Prostate gland (tissue), 2 donors: ENCODE results near the gene TOPORS. TPM values are rescaled to one million over a fixed set of nuclear protein-coding genes. Genes with fewer than 3 reads are reported as not detected.

ENCODE experiments used
- DNase-seq: peaks from one replicate; pipeline ENCODE4 v3.0.0-alpha.2; 2019; ENCODE audit warnings: low spot score
- H3K27ac ChIP-seq, 2 donors: fragments of 200-600 bp; sonication (generic); 2 replicates each; pipeline ENCODE4 v1.5.1; 2017 to 2019
- H3K27me3 ChIP-seq: fragments of 200-600 bp; sonication (generic); replicated peaks from 2 replicates; pipeline ENCODE4 v1.5.1; 2019; ENCODE audit not compliant: insufficient read depth
- H3K36me3 ChIP-seq, 2 donors: fragments of 200-600 bp; sonication (generic); 1 replicate in 1 of 2; 2 replicates in 1 of 2; pipeline versions ENCODE4 v1.5.1 to v1.8.1; 2017 to 2019
- H3K4me1 ChIP-seq: fragments of 200-600 bp; sonication (generic); replicated peaks from 2 replicates; pipeline ENCODE4 v1.5.1; 2019
- H3K4me3 ChIP-seq, 2 donors: fragments of 200-600 bp; sonication (generic); 2 replicates each; pipeline ENCODE4 v1.5.1; 2017 to 2019
- H3K9me3 ChIP-seq: fragments of 200-600 bp; sonication (generic); 2 replicates; pipeline ENCODE4 v1.5.1; 2017
- POLR2A ChIP-seq: fragments of 450-650 bp; IDR thresholded peaks from one replicate; pipeline ENCODE4 v1.6.1; 2016; ENCODE audit warnings: antibody characterized with exemption, mild to moderate bottlenecking
- POLR2AphosphoS5 ChIP-seq: sonication (generic); formaldehyde crosslinking; IDR thresholded peaks from one replicate; pipeline ENCODE4 v1.6.1; 2017; ENCODE audit warnings: antibody characterized with exemption
- WGBS: methylation state at CpG from one replicate; pipeline ENCODE4 v1.1.5; 2018; 5-methylcytosine and 5-hydroxymethylcytosine counted together
- intact Hi-C: fragments of 100-400 bp; cut with DNase I; formaldehyde crosslinking; loops from one replicate; pipeline ENCODE4 v1.14.2; 2022
- total RNA-seq, 2 donors: library from RNA; depleted of rRNA; stranded (reverse); fragments of >200 nt; gene quantifications; one replicate each; pipeline ENCODE4 v1.1.0, GENCODE V29; 2016
- TF ChIP-seq, protein P1 (sequence below), 4 experiments: fragments of 200-600 bp in 2 of 4; fragments of 450-650 bp in 2 of 4; sonication (generic) in 2 of 4; IDR thresholded peaks; 1 replicate in 3 of 4; 2 replicates in 1 of 4; pipeline ENCODE4 v1.5.1; 2016 to 2019; ENCODE audit warnings: antibody characterized with exemption in 4 of 4, mild to moderate bottlenecking in 2 of 4, moderate library complexity in 2 of 4

TOPORS gene
- total RNA-seq, 2 donors from 2014 or later = 18.2 to 27.2 TPM

DNA sequence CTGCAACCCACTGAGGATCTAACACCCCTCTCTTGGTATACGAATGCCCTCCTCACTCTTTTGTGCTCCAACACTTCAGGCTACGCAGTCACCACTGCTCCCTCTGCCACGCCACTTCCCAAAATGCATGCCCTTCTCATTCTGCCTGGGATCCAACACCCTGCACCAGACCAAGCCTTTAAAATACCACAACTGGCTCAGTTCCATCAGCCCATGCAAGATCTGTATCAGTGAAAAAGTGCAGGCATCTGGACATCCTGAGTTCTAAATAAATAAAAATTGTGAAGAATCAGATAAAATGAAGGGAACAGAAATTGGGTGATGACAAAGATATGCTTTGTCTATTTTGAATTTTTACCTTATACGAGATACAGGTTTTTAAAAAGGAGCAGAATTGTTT, 17.9 kb upstream of the TOPORS start:
- DNase-seq = no peak
- WGBS = 85% methylated on average over 4 of the region's 4 CpGs
- intact Hi-C loops = loop anchor here (10.0 kb wide), 2 partner anchors 45 to 135 kb away; partner anchors contain the start of gene RIGI
- Histone ChIP-seq H3K4me1 (no peaks in the 10 kb centered on the region), H3K27me3 (no peaks in the 10 kb centered on the region), H3K27ac (no peak overlapping the region), H3K9me3 (no peaks in the 10 kb centered on the region), H3K36me3 (peaks cover 0 to 5% of the 10 kb centered on the region in 2 donors), H3K4me3 (no peak overlapping the region)
- TF ChIP-seq POLR2A (no peak), POLR2AphosphoS5 (no peak)
- TF ChIP-seq, protein P1, sequence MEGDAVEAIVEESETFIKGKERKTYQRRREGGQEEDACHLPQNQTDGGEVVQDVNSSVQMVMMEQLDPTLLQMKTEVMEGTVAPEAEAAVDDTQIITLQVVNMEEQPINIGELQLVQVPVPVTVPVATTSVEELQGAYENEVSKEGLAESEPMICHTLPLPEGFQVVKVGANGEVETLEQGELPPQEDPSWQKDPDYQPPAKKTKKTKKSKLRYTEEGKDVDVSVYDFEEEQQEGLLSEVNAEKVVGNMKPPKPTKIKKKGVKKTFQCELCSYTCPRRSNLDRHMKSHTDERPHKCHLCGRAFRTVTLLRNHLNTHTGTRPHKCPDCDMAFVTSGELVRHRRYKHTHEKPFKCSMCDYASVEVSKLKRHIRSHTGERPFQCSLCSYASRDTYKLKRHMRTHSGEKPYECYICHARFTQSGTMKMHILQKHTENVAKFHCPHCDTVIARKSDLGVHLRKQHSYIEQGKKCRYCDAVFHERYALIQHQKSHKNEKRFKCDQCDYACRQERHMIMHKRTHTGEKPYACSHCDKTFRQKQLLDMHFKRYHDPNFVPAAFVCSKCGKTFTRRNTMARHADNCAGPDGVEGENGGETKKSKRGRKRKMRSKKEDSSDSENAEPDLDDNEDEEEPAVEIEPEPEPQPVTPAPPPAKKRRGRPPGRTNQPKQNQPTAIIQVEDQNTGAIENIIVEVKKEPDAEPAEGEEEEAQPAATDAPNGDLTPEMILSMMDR (IDR thresholded peaks at IDR 0.05) = no peak

GRCh38 chr9:32566770-32567169, 14.4 kb upstream of the TOPORS start:
- intact Hi-C loops = no loop called here
- WGBS = 92% methylated on average over 26 of the region's 26 CpGs
- no peaks in the 10 kb centered on the region for H3K4me1 ChIP-seq
- TF ChIP-seq POLR2AphosphoS5 = no peak
- no peak for TF ChIP-seq POLR2A
- TF ChIP-seq, protein P1 (IDR thresholded peaks at IDR 0.05) = no peak
- no peak overlapping the region for H3K27ac ChIP-seq
- H3K27me3 ChIP-seq = no peaks in the 10 kb centered on the region
- H3K9me3 ChIP-seq = no peaks in the 10 kb centered on the region
- H3K36me3 ChIP-seq = peaks cover 0 to 5% of the 10 kb centered on the region in 2 donors
- H3K4me3 ChIP-seq = no peak overlapping the region
- no peak for DNase-seq

- TF ChIP-seq POLR2AphosphoS5 (no peak), POLR2A (no peak)
- TF ChIP-seq, protein P1 (IDR thresholded peaks at IDR 0.05) = no peak
- intact Hi-C loops = no loop called here
- Histone ChIP-seq H3K4me1 (no peaks in the 10 kb centered on the region), H3K9me3 (no peaks in the 10 kb centered on the region), H3K36me3 (peaks cover 0 to 5% of the 10 kb centered on the region in 2 donors), H3K4me3 (no peak overlapping the region), H3K27me3 (no peaks in the 10 kb centered on the region), H3K27ac (no peak overlapping the region)
- no peak for DNase-seq
- 96% methylated on average over 6 of the region's 6 CpGs for WGBS
These were observed 13.6 kb upstream of the TOPORS start for GRCh38 chr9:32565967-32566366.

DNA sequence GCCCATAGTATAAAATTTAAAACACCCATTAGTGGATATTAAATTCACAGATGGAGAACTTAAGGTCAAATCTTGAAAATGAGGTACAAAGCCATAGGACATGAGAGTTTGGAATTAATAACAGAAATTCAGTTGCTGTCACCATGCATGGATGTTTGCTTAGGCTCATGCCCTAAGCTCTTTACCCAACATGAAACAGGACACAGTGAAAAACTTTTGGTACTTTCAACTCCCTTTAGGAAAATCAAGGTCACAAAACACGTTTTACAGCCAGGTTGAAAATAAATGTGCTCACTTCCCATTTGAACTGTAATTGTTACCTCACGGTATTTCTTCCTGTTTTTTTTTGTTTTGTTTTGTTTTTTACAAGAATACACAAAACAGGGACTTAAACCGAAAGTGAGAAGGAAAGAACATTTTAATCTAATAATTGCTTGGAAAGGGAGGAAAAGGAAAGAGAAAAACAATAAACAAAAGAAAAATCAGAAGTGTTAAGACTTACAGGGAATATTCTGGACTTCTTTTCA, 6.1 kb upstream of the TOPORS start:
- Histone ChIP-seq H3K27ac (no peak overlapping the region), H3K27me3 (no peaks in the 10 kb centered on the region), H3K4me3 (no peak overlapping the region), H3K36me3 (peaks cover 0 to 3% of the 10 kb centered on the region in 2 donors), H3K9me3 (no peaks in the 10 kb centered on the region), H3K4me1 (no peaks in the 10 kb centered on the region)
- TF ChIP-seq, protein P1 (IDR thresholded peaks at IDR 0.05) = no peak
- TF ChIP-seq POLR2A (no peak), POLR2AphosphoS5 (no peak)
- 64% methylated on average over 3 of the region's 3 CpGs for WGBS
- DNase-seq = no peak
- intact Hi-C loops = no loop called here

DNA sequence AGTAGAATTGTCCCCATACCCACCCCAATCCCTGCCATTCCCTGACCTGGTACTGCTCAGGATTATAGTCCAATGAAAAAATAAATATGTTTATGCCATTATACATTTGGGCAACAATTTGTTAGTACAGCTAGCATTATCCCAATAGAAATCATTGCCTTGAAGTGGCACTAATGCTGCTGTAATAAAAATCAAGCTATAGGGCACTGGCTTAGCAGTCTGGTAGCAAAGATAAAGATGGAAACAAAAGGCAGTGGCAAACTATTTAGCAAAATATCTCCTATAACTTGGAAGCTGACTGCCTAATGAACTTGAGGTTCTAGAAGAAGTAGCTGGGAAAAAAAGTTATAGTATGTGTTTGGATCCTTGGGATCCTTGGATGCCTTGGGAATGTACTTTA, 2.2 kb upstream of the TOPORS start:
- DNase-seq = no peak
- TF ChIP-seq POLR2AphosphoS5 = no peak
- no peak for TF ChIP-seq POLR2A
- TF ChIP-seq, protein P1 (IDR thresholded peaks at IDR 0.05) = no peak
- Histone ChIP-seq H3K27me3 (no peaks in the 10 kb centered on the region), H3K9me3 (no peaks in the 10 kb centered on the region), H3K4me1 (no peaks in the 10 kb centered on the region), H3K4me3 (no peak overlapping the region), H3K36me3 (peaks cover 0 to 3% of the 10 kb centered on the region in 2 donors), H3K27ac (no peak overlapping the region)
- intact Hi-C loops = no loop called here
